GM21515 (cell line): ENCODE results near the gene SV2A.
"Not testable (repeated sequence)": the region's sequence is repeated elsewhere in the genome, so short reads cannot be mapped to it uniquely, and the experiment has no call there.

ENCODE experiments used
- ATAC-seq: cut with Tn5 transposase; IDR thresholded peaks from one replicate; pipeline ENCODE4 v1.9.1; 2021; ENCODE audit not compliant: unreplicated experiment

Gene SV2A

DNA sequence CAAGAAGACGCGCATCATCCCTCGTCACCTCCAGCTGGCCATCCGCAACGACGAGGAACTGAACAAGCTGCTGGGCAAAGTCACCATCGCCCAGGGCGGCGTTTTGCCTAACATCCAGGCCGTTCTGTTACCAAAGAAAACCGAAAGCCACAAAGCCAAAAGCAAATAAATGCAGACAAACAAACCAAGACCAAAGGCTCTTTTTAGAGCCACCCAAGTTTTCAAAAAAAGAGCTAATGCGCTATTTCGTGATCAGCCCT, 30.5 kb downstream of the SV2A start:
- peak; percentile 1 for ATAC-seq

DNA sequence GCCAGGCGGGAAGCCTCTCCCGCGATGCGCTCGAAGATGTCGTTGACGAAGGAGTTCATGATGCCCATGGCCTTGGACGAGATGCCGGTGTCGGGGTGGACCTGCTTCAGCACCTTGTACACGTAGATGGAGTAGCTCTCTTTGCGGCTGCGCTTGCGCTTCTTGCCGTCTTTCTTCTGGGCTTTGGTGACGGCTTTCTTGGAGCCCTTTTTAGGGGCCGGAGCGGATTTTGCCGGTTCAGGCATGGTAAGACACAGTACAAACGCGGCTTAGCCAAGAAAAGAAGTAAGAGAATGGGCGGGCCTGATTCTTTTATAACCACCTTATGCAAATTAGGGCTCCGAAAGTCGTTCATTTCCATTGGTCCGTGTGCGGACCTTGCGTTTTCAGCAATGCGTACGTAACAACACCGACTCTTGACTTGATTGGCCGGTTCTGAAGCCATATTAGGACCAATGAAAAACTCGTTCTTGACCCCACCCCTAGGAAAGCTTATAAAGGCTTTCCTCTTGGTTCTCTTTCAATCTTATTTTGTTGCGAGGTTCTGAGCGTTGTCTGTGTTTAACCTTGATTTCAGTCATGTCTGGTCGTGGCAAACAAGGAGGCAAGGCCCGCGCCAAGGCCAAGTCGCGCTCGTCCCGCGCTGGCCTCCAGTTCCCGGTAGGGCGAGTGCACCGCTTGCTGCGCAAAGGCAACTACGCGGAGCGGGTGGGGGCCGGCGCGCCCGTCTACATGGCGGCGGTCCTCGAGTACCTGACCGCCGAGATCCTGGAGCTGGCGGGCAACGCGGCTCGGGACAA, 31.0 kb downstream of the SV2A start:
- peak; percentile 53 for ATAC-seq

DNA sequence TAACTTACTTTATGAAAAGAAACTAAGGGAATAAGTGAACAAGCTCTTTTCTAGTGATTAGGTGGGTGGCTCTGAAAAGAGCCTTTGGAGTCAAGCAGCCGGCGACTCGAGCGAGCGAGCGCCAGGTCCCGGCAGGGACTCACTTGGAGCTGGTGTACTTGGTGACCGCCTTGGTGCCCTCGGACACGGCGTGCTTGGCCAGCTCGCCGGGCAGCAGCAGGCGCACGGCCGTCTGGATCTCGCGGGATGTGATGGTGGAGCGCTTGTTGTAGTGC, 31.6 kb downstream of the SV2A start:
- ATAC-seq, result not testable (repeated sequence)

DNA sequence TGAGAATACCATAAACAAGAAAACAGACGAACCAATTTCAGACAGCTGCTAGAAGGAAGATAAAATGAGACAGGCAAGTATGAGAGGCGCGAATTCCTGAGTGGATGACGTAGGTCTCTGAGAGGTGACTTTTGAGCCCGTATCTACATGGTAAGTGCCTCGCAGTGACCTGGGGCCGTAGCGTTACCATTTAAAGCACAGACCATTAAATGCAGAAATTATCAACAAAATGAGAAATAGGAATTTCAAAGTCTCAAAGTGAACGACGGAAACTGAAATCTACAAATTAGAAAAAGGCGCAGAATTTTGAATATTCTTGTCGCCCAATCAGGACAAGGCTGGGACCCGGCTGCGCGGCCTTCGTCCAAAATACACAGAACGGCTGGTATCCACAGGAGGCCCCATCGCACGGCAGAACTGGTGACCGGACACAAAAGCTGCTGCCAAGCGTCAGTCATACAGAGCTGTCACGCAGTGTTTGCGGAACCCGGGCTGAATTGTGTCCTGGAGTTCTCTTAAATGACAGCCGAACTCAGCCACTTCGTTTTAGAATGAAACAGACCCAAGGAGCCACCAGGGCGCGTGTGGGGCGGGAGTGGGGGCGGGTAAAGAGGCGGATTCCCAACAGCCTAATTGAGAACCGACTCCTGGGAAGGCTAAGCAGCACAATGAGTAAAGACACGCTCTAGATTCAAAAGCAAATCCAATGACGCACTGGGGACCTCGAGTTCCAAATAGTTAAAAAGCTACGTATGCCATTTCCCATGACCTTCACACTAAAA, 32.1 kb downstream of the SV2A start:
- no peak for ATAC-seq

DNA sequence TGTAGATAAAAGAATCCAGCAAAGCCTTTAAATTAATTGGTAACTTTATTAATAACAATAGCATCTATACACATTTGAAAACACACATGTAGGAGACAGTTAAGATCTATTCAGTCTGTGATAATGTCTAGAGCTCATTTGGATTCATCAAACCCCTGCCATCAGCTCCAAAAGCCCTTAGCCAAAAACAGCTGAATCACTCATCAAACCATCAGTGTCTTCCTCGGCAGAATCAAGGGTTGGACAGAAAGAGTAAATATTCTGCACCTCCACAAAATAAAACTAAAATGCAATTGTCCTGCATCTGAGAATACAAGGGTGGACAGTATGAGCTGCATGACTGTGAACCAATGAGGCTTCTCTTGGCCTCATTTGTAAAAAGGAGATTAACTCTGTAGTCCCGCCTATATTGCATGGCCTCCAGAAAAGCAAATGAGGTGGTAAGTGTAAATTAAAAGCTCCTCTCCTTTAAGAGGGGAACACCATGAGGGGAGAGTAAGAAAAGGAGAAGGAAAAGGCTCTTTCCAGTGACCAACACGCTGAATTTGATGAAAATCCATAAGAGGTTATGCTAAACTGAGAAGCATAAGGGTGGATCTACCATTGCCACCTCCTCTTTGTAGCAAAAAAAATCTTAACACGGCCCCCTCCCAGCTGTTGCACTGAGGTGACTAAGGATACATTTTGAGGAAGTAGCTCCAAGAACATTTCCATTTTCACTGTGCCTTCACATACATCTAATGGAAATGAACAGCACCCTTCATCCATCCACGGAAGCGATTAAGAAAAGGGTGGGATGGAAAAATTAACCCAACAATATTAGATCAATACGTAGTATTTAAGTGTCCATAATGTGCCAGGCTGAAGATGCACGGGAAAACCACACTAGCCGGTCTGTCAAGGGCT, 33.0 kb downstream of the SV2A start:
- no peak for ATAC-seq

DNA sequence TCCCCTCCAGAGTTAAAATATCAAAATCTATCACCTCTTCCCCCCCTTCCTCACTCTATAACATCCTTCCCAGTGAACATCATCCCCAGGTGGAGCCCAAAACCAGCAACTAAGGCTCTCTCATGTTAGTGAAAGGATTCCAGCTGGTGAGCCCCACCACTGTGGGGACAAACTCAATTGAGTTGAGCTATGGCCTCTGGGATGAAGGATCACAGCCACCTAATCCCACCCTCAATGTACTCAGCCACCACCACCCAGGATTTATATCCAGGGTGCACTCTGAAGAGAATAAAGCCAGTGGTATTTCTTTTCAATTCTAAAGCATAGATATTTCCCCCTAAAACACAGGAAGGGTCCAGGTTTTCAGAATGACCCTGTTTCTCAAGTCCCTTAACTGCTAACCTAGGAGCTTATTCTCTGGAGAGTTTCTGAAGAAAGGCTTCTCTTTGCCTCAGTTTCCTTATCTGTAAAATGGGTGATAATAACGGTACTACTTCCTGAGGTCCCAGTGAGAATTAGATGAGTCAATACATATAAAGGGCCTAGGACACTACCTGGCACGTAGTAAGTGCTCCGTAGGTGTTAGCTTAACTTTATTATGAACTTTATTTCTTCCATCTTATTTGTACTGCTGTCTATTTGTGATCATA, 33.9 kb downstream of the SV2A start:
- ATAC-seq, result no peak

DNA sequence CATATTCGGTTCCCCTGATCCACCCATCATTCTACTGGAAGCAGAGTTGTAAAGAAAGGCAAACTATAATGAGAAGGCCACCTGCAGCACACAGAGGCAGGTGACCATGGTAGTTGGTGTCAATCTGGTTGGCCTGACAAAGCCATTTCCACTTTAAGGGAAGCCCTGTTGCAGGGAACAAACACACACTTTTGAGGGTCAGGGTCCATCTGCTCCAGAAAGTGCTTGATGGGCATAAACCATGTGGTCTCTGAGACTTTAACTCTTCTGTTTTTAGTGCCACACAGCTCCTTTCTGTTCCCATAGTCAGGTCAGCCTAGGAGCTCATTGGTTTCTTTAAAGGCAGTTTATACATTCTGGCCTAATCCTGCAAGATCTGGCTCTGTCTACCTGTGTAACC, 35.8 kb downstream of the SV2A start:
- ATAC-seq, result no peak

DNA sequence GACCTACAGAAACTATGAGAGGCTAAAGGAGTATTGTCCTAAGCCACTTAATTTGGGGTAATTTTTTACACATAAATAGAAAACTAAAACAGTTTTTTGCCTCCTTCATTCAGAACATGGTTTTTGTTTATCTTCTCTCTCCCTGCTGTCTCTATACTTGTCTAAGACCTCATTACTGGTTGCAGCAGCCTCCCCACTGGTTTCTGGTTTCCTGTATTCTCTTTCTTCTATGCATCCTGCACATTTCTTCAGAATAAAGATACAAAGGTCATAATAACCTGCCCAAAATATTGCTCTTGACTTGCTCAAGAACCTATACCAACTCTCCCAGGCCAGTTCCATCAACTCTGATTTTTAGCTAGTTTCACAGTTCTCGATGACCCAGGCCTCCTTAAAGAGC, 38.1 kb downstream of the SV2A start:
- no peak for ATAC-seq

DNA sequence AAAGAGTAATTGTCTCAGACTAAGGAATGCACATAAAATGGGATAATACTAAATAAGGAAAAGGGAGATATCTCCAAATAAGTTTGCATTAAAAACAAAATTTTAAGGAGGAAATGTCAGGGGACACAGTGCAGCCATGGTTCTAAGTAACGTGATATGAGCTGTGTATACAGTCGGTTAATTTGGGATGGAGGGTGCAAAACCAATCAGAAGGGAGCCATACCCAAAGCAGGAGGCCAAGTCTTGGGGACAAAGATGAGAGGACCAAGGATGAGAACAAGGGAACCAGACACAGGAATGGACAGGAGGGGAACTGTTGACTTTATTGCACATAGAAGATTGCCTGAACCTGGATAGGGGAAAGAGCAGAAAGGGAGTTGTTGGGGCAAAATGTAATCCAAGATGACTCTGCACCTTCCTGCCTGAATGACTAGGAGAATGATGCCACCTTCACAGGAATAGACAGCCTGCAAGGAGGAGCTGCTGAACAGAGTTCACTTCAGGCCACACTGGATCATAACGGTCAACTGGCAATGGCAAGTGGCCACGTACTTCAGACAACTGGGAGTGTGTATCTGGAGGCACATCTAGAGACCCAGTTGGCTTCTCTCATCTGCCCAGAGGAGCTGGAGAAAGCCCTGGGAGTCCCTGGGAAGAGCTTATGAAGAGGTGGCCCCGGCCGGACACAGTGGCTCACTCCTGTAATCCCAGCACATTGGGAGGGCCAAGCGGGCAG, 40.3 kb downstream of the SV2A start:
- no peak for ATAC-seq

DNA sequence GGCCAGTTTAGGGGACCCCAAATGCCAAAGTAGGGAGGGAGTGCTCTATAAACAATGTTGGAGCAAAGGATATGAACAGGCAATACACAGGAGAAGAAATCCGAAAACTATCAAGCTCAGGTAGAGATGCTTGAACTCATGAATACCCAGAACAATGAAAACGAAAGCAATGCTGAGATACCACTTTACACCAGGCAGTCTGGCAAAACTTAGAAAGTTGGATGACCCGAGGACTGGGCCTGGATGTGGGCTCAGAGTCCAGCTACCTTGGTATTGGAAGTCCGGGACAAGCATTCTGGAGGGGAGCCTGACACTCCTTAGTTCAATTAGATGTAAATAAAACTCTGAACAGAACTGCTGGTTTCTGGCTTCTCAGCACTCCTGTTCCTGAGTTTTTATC, 44.6 kb downstream of the SV2A start:
- not testable (repeated sequence) for ATAC-seq

DNA sequence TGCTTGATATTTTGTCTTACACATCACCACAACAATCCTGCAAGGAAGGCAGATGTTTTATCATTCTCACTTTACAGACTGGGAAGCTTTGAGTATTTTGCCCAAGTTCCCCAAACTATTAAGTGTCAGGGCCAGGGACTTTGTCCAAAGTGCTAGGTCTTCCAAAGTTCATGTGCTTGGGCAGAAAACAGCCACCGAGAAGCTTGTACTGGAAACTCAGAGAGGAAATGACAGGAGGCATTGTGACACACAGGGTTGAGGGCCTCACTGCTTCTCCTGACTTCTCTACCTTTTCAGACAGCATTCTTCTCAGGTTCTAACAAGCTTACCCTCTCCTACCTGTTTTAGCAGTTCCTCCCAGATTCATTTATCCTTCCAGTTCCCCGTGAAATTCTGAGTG, 50.8 kb downstream of the SV2A start:
- not testable (repeated sequence) for ATAC-seq

DNA sequence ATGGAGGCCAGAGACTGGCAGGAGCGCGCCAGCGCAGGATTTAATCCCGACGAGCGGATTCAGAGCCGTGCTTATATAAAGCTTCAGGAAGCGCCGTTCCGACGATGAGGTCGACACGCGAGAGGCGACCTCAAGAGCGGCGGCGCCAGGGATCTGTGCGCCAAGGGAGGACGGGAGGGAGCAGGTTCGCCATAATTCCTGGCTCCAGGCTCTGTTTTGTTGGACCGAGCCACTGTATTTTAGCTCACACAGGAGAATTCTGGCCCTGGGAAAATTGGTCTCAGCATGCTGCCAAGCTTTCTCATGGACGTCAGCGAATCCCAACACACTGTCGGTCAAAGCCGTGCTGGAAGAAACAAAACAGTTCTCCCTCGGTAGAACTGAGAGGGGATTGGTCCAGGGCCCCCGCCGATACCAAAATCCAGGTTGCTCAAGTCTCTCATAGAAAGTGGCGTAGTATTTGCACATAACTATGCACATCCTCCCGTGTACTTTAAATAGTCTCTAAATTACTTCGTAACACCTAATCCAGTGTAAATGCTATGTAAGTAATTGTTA, 56.1 kb downstream of the SV2A start:
- ATAC-seq, result peak; percentile 21

DNA sequence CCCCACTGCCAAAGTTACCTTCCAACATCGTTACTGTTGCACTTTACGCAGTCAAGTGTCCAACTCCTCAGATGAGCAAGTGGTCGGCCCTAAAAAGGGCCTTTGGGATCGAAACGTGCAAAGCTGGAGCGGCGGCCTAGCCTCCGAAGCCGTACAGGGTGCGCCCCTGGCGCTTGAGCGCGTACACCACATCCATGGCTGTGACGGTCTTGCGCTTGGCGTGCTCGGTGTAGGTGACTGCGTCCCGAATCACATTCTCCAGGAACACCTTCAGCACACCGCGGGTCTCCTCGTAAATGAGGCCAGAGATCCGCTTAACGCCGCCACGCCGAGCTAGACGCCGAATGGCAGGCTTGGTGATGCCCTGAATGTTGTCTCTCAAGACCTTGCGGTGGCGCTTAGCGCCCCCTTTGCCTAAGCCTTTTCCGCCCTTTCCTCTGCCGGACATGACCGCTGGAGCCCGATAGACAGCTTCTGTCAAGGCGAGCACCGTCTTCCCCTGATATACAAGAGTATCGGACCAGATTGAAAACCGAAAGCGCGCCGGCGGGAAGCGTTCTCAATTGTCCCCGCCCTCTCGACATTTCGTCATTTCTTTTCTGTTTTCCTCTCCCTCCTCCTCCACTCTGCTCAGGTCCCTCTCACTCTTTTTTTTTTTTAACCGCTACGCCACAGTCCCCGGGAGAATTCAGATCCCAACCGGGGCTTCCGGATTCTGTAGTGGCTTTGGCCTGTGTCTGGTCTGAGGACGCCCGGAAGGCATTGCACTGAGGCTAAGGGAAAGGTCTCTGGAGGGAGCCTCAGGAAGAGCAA, 56.8 kb downstream of the SV2A start:
- ATAC-seq, result peak; percentile 54

DNA sequence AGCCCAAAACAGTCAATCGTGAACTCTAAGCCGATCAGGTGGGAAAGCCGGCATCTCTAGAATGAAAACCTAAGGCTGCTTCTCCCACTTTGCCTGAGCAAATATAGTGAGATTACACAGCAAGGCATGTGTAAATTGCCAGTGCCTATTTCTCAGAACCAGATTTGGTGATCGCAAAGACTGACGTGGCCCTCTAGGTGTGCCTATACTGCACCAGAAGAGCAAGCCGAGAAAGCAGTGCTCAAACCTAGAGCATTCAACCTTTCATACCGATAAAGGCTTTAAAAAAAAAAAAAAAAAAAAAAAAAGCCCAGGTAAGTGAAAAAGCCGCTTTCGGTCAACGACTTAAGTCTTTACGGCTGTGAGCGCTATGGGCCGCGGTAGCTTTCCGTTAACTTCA, 57.4 kb downstream of the SV2A start:
- peak; percentile 5 for ATAC-seq
